NCI-H69 (cell line): ENCODE data around the gene RASL11B.

Experiments used
- DNase-seq: peaks from one replicate; lab custom pipeline; 2025; lab: John Stamatoyannopoulos, UW

The RASL11B gene

DNA sequence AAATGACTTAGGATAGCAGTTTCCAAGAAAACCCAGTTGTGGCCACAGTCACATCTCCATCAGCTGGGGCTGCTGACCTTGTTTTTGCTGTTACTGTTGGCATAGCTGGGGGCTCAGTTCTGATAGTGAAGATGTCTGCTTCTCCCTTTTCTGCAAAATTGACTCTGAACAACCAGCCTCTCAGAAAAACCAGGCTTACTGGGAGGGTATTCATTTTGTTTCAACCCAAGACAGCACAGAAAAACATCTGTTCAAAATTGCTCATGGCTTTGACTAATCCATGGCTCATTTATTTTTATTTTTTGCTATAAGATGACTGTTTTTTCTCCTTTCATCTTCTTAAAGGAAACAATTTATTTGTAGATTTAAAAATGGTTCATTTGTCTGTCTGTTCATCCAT is 53.1 kb downstream of the RASL11B start:
- DNase-seq, result peak; percentile 60

DNA sequence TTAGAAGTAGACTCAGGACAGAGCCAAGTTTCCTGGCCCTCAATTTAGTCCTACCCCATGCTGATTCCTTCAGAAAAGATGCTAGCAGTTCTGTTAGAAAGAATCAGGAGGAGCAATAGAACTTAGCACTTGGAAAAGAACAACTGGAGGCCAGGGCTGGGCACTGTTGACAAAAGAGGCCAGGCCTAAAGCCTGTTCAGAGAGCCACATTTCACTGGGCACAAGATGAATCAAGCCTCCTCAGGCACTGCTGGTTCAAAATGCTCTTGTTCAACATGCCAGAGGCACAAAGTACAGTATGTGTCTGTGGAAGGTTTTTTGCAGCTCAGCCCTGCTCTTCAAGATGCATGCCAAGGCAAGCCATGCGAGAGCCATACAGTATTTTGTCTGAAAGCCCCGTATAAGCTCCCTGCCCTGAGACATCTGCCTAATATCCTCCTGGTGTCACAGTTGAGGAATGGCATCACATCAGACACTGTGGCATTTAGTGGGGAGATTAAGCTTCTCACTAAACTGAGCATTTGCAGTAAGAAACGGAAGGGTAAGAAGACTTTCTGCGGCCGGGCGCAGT is 53.7 kb downstream of the RASL11B start:
- DNase-seq, result peak; percentile 75
